22Rv1 (cell line): ENCODE measurements around the gene PRTN3.

Experiments used
- ZFX ChIP-seq: fragments of 450-650 bp; IDR thresholded peaks from 2 replicates; pipeline ENCODE4 v1.6.1; 2017; ENCODE audit warnings: antibody characterized with exemption, borderline replicate concordance
- TF ChIP-seq, protein P1 (sequence below): fragments of 450-650 bp; IDR thresholded peaks from 2 replicates; pipeline ENCODE4 v1.5.1; 2017; ENCODE audit warnings: mild to moderate bottlenecking

DNA sequence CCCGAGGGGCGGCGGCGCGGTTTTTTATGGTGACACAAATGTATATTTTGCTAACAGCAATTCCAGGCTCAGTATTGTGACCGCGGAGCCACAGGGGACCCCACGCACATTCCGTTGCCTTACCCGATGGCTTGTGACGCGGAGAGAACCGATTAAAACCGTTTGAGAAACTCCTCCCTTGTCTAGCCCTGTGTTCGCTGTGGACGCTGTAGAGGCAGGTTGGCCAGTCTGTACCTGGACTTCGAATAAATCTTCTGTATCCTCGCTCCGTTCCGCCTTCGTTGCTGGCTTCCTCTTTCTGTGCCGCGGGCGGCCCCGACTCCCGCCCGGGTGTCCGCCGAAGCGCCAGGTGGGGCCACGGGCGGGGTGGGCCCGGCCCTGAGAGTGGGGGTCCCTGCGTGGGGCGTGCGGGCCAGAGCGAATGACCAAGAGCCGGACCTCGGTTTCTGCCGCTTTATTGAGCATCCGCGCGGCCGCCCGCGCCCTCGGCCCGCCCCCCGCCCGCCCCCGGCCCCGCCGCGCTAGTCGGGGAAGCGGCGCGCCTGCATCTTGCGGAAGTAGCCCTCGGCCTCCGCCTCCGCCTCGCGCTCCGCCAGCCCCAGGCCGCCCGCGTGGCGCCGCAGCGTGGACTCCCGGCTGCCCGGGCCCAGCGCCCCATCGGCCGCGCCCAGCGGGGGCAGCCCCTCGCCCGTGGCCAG, 28.6 kb upstream of the PRTN3 start:
- TF ChIP-seq, protein P1, sequence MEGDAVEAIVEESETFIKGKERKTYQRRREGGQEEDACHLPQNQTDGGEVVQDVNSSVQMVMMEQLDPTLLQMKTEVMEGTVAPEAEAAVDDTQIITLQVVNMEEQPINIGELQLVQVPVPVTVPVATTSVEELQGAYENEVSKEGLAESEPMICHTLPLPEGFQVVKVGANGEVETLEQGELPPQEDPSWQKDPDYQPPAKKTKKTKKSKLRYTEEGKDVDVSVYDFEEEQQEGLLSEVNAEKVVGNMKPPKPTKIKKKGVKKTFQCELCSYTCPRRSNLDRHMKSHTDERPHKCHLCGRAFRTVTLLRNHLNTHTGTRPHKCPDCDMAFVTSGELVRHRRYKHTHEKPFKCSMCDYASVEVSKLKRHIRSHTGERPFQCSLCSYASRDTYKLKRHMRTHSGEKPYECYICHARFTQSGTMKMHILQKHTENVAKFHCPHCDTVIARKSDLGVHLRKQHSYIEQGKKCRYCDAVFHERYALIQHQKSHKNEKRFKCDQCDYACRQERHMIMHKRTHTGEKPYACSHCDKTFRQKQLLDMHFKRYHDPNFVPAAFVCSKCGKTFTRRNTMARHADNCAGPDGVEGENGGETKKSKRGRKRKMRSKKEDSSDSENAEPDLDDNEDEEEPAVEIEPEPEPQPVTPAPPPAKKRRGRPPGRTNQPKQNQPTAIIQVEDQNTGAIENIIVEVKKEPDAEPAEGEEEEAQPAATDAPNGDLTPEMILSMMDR: no peak
- TF ChIP-seq ZFX: no peak
